Measurements from ENCODE around the gene ITPR1.

Gene ITPR1

GRCh38 chr3:4839278-4839677, 346.1 kb downstream of the ITPR1 start:
- no peak for DNase-seq

DNA sequence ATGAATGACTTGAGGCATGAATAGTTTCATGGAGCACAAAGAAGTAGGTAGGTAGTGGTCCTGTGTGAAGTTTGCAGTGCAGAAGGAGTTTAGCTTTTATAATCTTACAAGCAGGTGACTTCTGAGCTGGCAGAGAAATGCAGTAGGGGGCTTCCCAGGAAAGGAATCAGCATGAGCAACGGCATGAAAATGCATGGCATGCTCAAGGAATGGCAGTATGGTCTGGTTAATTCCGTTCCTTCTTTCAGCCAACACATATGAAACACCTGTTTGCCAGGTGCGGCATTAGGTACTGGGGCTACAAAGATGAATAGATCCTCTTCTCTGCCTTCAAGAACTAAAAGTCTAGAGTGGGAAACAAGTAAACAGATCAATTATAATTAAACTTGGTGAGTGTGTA, 348.1 kb downstream of the ITPR1 start:
- DNase-seq, result no peak

DNA sequence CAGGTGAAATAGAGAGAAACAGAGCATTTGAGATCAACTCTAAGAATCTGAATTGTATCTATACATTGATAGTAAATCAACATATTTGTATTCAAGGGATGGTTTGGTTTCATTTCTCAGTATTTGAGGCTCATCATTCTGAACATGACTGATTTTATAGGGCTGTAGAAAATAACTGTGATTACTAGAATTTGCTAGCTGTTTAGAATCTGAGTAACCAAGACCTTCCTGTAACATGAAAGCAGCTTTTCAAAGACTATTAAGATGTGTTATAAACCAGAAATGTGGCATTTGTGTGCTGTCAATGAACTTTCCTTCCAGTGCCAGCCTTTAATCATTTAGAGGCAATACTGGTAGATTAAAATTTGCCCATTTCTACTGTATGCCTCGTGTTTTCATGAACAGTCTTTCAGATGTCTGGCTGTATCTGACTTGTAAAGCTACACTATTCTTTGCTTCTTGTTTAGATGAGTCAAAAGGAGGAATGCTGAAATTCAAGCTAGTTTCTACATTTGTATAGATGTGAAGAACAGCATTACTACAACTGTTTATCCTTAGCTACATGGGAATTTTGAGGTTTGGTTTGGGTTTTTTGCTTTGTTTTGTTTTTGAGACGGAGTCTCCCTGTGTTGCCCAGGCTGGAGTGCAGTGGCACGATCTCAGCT, 348.8 kb downstream of the ITPR1 start:
- no peak for DNase-seq

- no peak for DNase-seq
Observed at GRCh38 chr3:4843619-4844018, 350.5 kb downstream of the ITPR1 start.

GRCh38 chr3:4845882-4846281, 352.7 kb downstream of the ITPR1 start:
- DNase-seq, result no peak

DNA sequence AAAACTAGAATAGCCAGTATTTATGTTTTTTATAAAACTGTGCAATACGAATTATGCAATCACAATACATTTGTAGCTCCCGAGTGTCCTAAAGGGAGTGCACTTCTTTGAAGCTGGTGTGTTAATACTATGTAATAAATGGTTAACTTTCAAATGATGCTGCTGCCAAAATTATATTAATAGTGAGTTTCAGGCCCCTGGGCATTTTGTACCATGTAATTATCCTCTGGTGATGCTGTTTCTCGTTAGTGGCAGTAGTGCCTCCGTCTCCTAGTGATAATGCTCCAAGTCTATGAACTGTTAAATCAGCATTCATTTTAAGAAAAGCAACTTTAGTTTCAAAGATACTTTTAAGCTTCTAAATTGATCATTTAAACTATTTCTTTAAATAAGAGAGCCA, 353.4 kb downstream of the ITPR1 start:
- no peak for DNase-seq

- no peak for DNase-seq
Observed at GRCh38 chr3:4848176-4848825, 355.2 kb downstream of the ITPR1 start.

GRCh38 chr3:4849136-4849535, 356.0 kb downstream of the ITPR1 start:
- DNase-seq, result no peak

DNA sequence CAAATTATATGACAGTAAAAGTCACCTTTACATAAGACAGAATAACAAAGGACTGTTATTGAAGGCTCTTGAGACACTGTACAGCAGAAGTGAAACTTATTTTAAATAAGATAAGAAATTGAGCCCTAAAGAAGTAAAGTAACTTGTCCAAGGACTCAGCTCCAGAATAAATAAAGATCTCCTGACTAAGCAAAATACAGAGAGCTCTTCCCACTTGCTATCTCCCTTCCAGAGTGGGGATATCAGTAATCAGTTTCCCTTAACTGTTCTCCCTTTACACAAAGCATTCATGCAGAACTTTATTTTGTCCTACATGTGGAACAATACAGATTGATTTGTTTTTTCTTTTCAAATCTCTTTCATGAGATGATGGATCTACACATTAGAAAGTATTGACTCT, 356.6 kb downstream of the ITPR1 start:
- DNase-seq, result no peak

GRCh38 chr3:4850211-4850927, 357.2 kb downstream of the ITPR1 start:
- no peak for DNase-seq

DNA sequence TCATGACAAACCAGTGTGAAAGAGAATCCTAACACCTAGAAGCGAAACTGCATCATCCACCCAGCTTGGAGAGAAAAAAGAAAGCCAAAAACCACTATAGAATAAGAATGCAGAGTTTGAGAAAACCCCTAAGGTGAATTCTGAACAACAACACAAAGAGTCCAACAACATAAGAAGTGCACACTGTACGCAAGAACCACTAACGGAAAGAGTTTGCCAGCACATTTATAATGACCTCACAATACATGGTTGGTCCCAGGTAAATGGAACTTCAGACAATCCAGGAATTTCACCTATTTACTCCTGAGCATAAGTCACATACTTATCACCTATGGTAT, 357.7 kb downstream of the ITPR1 start:
- no peak for DNase-seq

GRCh38 chr3:4852780-4853748, 359.9 kb downstream of the ITPR1 start:
- DNase-seq, result no peak

GRCh38 chr3:4853749-4854140, 360.6 kb downstream of the ITPR1 start:
- DNase-seq, result no peak

GRCh38 chr3:4855676-4856075, 362.5 kb downstream of the ITPR1 start:
- no peak for DNase-seq

DNA sequence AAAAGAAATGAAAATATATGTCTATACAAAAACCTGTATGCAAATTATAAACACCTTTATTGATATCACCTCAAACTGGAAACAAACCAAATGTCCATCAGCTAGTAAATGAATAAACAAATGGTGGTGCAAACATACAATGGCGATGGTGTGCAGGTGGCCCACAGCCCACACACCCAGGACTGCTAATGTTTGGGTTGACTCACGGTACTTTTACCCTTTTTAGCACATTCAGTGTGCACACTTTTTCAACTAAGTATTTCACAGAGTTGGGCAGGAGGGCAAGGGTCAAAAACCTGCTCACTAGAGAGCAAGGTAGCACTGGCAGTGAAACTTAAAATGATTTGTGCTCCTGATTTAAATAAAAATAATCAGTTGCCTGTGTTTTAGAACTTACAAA, 363.0 kb downstream of the ITPR1 start:
- DNase-seq, result no peak

GRCh38 chr3:4856564-4856963, 363.4 kb downstream of the ITPR1 start:
- no peak for DNase-seq

GRCh38 chr3:4856986-4857385, 363.8 kb downstream of the ITPR1 start:
- no peak for DNase-seq

DNA sequence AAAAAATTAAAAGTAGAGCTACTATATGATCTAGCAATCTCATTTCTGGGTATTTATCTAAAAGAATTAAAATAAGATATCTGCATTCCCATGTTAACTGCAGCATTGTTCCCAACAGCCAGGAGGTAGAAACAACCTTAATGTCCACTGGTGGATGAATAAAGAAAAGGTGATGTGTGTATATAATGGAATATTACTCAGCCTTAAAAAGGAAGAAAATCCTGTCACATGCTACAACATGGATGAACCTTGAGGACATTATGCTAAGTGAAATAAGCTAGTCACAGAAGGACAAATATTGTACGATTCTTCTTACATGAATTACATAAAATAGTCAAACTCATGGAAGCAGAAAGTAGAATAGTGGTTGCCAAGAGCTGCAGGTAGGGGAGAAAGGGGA, 366.6 kb downstream of the ITPR1 start:
- no peak for DNase-seq

GRCh38 chr3:4862973-4863372, 369.8 kb downstream of the ITPR1 start:
- DNase-seq, result no peak

GRCh38 chr3:4864503-4864902, 371.4 kb downstream of the ITPR1 start:
- no peak for DNase-seq

GRCh38 chr3:4865714-4866113, 372.6 kb downstream of the ITPR1 start:
- peak; percentile 55 for DNase-seq

- DNase-seq, result peak; percentile 36
Observed at GRCh38 chr3:4866866-4867265, 373.7 kb downstream of the ITPR1 start.

DNA sequence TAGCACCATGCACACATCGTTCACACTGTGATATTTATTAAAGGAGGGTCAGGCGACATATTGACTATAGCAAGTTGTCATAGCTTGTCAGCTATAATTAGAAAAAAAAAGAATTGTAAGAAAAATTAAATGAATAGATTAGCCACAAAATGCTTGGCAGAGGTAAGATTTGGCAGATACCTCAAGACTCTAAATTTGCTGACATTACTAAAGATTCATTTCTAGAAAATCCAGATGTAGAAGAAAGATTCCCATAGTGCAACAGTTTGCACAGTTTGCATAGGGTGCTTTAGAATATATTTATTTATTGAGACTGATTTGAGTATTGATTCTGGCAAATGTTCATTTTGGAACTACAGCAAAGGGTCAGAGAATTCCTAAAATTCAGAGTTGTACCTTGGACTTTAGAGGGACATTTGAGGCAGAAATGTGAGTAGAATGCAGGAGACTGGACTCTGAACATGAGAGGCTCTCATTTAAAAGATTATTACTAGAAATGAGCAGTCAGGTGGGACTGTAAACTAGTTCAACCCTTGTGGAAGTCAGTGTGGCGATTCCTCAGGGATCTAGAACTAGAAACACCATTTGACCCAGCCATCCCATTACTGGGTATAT, 384.1 kb downstream of the ITPR1 start:
- no peak for DNase-seq
